Stimulated activated CD8-positive, alpha-beta memory T cell treated with anti-CD3 and anti-CD28 coated beads, Interleukin-15, amount 100 ng/mL, for 24 hours (primary cell): ENCODE results near the gene TMEM213.

Experiments used
- DNase-seq: peaks from one replicate; pipeline ENCODE4 v3.0.0-alpha.2; 2020; ENCODE audit warnings: low read depth

The TMEM213 gene, protein sequence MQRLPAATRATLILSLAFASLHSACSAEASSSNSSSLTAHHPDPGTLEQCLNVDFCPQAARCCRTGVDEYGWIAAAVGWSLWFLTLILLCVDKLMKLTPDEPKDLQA

DNA sequence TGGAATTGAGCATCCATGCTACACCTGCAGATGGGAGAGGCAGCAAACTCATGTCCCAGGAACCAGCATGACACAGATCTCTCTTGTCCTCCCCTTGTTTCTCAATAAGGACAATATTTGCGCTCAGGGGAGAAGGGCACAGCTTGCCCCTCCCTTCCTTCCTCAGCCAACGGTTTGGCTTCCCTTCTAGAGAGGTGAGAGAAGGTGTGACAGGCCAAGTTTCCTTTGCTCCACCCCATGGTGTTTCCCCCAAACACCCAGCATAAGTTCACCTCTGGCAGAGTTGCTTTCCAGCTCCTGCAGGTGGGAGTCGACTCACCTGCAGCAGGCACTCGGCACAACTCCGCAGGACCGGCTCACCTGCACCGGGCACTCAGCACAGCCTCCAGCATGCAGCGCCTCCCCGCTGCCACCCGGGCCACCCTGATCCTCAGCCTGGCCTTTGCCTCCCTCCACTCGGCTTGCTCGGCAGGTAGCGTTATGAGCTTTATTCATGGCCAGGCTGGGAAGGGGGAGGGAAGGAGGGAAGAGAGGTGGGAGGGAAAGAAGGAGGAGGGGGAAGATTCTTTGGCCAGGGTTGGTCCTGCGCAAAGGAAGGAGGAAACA lies at the start of gene TMEM213, which contains the start of gene ATP6V0A4:
Gene TMEM213 (plus strand): TSS at position 280 of the 606 bp plus-strand sequence. CDS start 111 bp downstream, at position 391.
Gene ATP6V0A4 (minus strand): TSS at position 482 of the 606 bp plus-strand sequence. CDS start 26,949 bp downstream, outside the sequence.
- no peak for DNase-seq

DNA sequence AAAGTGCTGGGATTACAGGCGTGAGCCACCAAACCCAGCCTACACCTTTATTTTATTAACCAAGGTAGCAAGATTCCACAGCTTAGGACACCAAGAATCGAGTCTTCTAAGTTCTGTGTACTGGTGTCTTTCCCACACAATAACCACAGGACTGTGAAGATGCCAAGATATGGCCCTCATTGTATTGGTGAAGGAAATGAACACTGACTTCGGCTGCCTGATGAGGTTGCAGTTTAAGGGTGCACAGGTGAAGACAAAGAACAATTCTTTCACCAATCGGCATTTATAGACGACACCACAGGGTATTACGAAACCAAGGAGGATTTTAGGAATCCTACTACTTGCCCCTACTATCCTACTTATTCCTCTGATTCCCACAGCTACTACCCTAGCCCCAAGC lies 49.1 kb upstream of the TMEM213 start:
- DNase-seq: no peak

DNA sequence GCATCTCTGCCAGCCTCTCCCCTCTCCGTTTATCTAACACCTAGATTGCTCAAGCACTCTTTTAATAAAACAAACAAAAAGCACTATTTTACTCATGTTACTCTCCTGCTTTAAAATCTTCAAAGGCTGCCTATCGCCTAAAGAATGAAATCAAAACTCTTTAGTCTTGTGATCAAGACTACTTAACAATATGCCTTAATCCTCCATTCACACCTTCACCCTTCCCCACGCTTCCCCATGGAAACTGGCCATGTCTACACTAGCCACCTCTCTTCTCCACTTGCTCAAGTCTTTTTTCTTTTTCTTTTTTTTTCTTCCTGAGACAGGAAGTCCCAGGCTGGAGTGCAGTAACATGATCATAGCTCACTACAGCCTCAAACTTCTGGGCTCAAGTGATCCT lies 47.8 kb upstream of the TMEM213 start:
- DNase-seq: no peak

DNA sequence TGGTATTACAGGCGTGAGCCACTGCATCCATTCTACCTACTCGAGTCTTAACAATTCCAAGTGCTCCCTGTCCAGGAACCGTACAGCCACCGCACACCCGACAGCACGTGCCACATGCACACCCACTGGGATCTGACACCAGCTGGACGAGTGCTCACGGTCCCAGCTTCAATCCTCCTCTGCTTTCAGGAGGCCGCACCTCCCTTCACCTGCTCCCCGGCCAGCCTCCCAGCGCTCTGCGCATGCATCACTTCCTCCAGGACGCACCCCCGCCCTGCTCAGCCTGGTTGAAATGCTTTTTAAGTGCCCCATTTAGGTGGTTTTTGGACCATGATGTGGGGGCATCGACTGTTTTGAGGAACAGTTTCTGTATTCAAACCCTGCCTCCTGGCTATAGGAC lies 47.3 kb upstream of the TMEM213 start:
- no peak for DNase-seq

DNA sequence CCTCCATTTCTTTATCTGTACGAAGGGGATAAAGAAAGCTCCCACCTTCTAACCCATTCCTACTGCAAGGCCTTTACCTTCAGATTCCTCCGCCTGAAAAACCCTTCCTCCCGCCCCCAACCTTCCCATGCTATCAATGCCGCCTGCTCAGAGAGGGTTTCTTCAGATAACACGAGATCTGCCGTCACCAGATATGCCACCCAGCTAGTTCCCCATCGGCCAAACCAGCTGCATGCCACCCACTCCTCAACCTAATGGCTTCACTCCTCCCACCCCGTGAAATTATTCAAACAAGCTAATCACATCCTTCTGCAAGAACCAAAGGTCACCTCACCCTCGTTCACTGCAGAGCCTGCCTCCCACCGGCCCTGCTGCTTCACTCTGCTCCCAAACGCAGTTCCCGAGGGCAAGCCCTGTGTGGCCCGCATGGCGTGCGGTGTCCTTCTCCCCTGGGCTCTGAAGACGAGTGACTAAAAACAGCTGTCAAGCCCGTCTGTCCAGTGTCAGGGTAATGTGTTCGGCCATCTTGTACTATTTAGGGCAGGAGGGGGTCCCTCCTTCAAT lies 46.8 kb upstream of the TMEM213 start:
- no peak for DNase-seq

DNA sequence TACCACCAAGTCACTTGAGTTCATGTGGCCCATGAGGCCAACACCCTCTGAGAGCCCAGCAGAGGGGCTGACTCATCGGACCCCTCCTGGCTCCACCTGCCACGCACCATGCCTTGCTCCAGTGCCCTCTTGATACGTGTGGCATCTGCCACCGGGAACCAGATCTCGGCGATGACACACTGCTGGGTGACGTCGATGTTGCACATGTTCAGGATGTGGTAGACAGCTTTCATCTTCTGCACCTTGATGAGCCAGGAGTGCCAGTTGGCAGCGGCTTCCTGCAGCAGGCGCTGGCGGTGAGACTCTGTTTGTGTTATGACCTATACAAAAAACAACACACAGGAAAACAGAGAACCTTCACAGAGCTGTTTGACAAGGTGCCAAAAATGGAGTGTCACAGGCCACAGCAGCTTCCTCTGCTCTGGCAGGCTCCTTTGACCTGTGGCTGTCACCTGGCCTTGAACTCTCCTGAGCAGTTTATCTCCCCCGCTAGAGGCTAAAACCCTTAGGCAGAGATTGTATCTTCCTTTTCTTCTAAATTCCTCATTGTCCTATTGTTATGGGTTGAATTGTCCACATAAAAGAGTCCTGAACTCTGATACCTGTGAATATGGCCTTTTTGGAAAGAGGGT lies 45.2 kb upstream of the TMEM213 start:
- DNase-seq: peak; percentile 53

DNA sequence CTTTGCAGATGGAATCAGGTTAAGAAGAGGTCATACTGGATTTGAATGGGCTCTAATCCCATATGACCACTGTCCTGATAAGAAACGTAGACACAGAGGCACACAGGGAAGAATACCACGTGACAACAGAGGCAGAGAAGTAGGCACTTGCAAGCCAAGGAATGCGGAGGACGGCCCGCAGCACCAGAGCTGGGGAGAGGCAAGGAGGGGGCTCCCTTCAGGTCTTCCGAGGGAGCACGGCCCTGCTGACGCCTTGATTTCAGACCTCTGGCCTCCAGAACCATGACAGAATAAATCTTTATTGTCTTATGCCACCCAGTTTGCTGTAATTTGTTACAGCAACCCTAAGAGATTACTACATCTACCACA lies 44.7 kb upstream of the TMEM213 start:
- DNase-seq: no peak

DNA sequence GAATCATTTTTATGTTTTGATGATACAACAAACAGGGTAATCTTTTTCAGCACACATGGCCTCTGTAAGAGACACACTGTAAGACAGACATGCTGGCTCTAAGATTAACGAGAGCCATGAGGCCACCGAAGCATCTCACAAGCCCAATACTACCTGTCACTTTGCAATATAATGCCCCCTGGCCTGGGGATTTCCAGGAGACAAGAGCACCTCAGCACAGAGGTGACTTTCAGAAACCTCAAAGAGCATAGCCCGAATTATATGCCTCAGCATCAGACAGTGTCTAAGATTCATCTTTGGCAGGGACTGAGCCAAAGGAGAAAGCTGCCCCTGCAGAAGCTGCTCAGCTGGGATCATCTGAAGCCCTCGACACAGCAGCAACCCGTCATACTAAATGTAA lies 44.2 kb upstream of the TMEM213 start:
- DNase-seq: no peak

DNA sequence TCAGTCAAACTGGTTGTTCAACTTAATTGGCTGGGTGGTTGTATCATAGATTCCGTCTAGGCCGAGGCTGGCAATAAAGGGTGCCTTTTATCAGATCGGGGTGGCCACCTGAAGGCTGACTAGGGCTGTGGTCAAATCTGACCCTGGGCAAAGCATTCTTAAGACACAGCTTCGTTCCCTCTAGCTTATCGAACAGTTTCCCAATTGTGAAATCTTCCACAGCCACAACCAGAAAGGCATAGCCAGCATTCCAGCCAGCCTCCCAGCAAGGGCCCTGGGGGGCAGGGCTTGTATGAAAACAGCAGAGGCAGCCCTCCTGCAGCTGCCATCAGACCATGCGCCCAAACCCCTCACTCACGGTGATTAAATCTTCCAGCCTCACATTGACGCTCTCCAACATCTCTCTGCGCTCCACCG lies 42.5 kb upstream of the TMEM213 start:
- no peak for DNase-seq

DNA sequence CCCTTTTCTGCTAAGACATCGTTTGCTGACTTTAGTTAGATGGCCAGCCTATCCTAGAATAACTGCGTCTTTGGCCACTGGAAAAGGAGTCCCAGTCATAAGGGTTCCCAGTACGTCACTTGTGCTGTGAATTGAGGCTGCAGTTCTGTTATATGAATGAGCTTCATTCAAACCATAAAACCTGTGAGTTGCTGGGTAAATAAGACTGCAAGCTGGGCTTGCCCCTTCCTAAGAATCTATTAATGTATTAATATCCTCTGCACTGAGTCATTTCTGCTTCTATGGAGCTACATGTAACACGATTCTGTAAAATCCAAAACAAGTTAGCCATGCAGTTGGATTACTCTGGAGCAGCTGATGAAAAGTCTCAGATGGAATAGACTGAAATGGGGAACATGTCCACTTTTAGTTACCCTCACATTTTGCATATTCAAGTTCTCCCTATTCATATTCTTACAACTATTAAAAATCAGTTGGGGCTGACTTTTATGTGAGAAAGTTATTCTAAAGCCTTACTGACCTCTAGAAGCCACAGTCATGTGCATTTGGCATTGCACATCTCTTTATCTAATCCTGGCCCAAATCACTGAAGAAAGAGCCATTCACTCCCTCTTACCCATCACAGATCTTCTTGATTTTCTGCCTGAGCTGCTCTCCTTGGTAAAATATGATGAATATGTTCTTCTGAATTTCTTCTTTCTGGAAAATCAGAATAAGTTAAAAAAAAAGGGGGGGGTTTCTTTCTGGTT lies 41.8 kb upstream of the TMEM213 start:
- no peak for DNase-seq

DNA sequence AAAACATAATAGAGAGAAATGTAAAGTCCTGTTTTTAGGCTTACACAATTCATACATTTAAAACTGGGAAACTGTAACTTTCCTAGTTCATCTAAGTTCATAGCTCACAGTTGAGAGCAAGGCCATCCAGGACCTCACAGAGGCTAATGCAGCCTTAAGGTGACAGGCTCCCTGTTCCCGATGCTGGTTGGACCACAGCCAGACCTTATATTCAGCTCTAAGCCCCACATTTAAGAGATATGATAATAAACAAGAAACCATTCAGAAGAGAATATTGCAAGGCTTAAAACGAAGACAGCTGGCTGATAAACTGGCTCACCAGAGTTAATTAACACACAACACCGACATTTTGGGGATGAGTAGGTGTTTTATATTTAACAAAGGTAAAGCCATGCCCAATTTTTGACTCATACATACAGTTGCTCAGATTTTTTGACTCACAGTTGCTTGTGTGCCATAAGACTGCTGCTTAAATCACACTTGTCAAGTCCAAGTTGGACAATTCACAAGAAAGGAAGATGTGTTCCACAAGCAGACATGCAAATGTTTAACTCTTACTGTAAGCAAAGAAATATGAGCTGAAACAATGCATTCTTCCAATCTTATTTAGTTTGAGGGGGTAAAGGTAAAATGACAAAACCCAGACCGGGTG lies 41.1 kb upstream of the TMEM213 start:
- no peak for DNase-seq

DNA sequence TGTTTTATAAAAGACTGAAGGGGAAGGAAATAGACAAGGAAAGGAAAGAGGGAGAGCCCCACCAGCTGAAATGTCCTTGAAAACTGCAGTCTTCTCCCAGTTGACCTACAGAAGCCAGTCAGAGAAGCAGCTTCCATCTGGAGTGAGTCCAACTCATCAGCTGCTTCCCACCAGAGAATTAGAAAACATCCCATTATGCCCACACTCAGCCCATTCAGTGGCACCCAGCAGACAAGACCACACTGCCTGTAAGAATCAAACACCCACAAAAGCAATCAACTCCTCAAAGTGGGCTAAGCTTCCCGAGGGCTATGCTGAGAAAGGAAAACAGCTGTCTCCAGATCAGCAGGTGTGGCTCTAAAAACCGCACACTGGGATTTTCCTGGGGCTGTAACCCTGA lies 29.6 kb upstream of the TMEM213 start:
- DNase-seq: no peak

DNA sequence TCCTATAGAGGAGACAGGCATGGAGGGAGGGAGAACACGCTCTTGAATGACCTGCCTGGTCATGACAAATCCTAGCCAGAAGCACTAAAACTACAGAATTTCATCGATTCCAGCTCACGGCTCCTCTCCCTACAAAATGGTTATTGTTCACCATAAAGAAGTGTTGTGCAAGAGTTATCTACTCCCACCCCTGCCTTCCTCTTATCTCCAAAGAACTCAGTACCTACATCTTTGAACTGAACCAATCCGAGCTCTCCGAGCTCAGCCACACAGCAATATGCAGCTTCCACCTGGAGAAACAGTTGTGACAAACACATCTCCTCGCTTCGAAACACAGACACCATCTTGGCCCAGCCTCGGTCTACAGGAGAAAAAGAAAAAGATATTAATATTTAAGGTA lies 26.9 kb upstream of the TMEM213 start:
- no peak for DNase-seq

DNA sequence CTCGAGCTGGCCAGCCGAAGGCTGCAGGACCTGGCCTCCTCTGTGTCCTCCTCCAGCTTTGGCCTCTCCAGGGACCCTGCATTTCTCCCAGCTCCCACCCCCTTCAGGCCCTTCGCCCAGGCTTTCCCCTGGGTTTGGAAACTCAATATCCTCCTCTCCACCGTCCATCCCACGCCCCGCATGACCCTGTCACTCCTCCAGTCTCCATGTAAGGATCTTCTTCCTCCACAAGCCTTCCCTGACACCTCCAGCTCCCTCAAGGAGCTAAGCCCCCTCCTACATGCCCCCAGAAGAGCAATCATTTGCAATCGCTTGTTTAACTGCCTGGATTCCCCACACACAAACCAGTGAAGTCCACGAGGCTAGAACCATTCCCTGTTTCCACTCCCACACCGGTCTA lies 24.6 kb upstream of the TMEM213 start:
- no peak for DNase-seq

DNA sequence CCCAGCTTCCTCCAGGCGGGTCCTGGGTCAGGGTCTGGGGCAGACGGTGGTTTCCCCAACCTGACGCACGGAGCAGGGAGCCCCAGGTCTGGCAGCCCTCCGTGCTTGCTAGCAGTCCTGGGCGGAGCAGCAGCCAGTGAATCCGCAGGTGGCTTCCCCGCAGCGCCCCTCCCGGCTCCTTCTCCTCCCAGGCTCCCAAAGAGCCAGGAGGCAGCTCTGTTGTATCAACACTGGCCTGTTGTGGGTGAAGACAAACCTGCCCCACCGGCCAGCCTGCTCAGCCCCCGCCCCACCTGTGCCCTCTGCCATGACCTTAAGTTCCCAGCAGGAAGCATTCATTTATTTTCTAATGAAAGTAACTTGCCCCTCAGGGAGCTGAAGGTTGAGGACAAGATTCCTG lies 24.0 kb upstream of the TMEM213 start:
- no peak for DNase-seq

DNA sequence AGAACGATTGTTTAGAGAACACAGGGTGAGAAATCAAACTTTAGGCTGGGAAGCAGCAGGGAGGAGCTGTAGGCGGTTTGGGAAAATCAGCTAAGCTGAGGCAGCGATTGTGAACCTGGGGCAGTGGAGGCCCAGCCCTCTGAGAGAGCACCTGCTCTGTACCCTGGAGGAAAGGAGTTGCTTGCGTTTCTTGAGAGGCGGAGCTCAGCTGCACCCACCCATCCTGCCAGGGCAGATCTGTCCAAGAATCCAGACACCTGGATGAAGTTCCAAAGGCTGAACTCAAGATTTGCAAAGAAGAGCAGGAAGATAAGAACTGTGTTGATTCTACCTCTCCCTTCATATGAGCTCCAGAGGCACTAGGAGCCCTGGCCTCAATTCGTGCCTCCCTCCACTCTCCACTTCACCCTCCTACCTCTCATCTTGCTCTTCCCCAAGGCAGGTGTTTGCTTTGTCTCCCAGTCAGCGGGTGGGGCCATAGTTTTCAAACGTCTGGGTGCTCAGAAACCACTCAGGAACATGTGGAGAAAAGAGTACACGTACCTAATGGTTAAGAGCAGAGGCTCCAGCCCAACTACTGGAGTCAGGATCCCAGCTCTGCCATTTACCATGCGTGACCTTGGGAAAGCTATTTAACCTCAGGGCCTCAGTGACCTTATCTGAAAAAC lies 21.5 kb upstream of the TMEM213 start:
- no peak for DNase-seq

DNA sequence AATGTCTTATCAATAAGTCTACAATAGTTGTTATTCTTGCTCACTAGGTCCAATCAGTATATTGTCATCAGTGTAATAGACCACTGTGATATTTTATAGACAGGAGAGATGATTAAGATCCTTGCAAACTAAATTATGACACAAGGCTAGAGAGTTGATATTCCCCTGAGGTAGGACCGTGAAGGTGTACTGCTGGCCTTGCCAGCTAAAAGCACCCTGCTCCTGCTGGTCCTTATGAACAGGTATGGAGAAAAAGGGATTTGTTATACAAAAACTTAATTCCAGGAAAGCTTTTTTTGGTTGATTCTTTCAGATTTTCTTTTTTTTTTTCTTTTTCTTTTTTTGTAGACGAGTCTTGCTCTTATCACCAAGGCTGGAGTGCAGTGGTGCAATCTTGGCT lies 16.8 kb upstream of the TMEM213 start:
- DNase-seq: no peak

DNA sequence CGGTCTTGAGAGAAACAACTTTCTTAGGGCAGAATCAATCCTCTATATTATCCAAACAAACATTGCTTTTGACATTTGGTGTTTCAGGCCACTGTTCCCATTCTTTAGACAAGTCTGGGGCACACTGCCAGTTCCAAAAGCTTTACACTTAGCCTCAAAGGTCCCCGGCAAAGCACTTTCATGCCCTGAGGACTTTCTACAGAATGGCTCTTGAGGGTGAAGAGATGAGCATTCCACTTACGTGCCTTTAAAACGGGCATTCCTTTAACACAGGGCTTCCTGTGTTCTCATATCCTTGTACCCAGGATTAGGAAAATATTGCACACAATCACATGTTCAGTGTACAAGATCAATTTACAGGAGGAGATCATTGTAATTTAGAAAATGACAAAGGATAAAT lies 13.1 kb upstream of the TMEM213 start:
- no peak for DNase-seq

DNA sequence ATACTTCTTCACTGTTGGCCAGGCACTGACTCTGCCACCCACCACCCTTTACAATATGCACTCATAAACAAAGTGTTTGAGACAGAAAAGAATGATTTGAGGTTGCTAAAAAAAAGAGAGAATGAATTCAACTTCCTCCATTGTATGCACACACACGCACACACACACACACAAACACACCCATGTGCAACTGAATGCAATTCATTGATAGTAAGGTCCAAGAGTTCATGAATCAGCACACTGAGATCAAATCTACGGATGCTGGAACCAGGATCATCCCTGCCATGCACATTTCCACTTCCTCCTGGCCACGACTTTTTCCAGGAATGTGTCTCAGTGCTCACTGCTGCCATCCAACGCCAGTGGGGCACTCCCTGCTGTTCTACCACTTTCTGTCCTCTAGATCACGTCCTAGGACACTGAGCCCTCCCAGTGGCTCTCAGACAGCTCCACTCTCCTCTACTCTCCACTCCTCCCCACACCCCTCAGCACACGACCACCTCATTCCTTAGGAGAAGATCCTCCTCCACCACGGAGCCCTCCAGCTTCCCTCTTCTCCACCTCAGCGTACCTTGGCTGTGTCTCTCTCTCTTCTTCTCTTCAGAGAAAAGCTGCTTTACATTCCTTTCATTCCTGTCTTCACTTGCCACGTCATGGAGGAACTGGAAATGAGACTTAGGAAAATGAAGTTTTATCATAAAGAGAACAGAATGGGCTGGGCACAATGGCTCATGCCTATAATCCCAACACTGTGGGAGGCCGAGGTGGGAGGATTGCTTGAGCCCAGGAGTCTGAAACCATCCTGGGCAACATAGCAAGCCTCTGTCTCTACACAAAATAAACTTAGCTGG lies 12.0 kb upstream of the TMEM213 start:
- DNase-seq: no peak

DNA sequence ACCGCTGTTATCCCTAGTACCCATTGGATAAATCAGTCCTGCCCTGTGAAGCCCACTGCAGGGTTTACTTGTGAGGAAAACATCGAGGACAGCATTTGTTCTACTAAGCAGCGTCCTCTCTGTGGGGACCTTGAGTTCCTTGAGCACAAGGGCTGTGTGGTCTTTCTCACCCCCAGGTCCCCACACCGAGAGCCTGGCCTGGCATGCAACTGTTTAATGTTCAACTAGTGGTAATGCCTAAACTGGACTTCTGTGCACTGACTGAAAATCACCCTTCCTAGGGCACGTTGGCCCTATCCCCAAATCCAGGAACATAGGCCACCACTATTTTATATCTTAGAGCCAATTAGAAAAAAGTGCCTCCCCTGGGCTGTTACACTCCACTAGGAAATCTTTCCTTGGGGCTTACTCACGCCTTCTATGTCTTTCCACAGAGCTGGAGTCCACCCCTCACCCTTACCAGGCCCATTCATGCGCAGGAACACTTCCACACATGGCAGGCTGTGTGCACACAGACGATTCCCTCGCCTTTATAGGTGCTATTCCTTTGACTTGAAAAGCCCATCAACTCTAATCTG lies 1.7 kb upstream of the TMEM213 start:
- DNase-seq: no peak
